SK-N-SH (cell line): ENCODE measurements around the gene FUT4. TPM values are rescaled to one million over a fixed set of nuclear protein-coding genes. Genes with fewer than 3 reads are reported as not detected.

Experiments used
- CTCF ChIA-PET: fragments of 300-600, 350-600 bp; formaldehyde crosslinking; extraction: SDS; loops from one replicate; lab custom pipeline; 2021; lab: Yijun Ruan, JAX
- POLR2A ChIA-PET: fragments of 350-600 bp; sonication (Branson Sonifier 250); formaldehyde crosslinking; extraction: SDS; loops from one replicate; lab custom pipeline; 2020; ENCODE audit warnings: antibody characterized with exemption, inconsistent platforms; lab: Yijun Ruan, JAX
- DNase-seq: peaks from one replicate; pipeline ENCODE4 v3.0.0; 2012
- H2AFZ ChIP-seq: fragments of 200-600 bp; sonication (generic); 2 replicates; pipeline ENCODE4 v1.8.1; 2016; ENCODE audit warnings: antibody characterized with exemption, mild to moderate bottlenecking, low read depth
- H3F3A ChIP-seq: fragments of 200-600 bp; sonication (generic); replicated peaks from 2 replicates; pipeline ENCODE3; 2016; ENCODE audit warnings: antibody characterized with exemption, mild to moderate bottlenecking; ENCODE audit not compliant: insufficient read depth
- H3K27ac ChIP-seq, 2 experiments: fragments of 200-500 bp in 1 of 2; fragments of 200-600 bp in 1 of 2; sonication (Bioruptor generic) in 1 of 2; sonication (generic), shearing (Covaris generic) in 1 of 2; 2 replicates each; pipeline versions ENCODE4 v1.5.1 to v1.6.1; 2014 to 2016; ENCODE audit warnings: low read depth in 2 of 2, inconsistent platforms in 1 of 2, low read length in 1 of 2, mild to moderate bottlenecking in 1 of 2, mixed read lengths in 1 of 2
- H3K27me3 ChIP-seq: fragments of 200-600 bp; sonication (generic), shearing (Covaris generic); 2 replicates; pipeline ENCODE4 v1.6.1; 2016; ENCODE audit warnings: mixed run types; ENCODE audit not compliant: insufficient read depth
- H3K36me3 ChIP-seq, 2 experiments: fragments of 200-500 bp in 1 of 2; fragments of 200-600 bp in 1 of 2; sonication (Bioruptor generic) in 1 of 2; sonication (generic) in 1 of 2; replicated peaks in 1 of 2; 2 replicates each; pipeline versions ENCODE3 to v1.5.1; 2014 to 2016; ENCODE audit warnings: low read length in 1 of 2, mild to moderate bottlenecking in 1 of 2; ENCODE audit not compliant: insufficient read depth in 2 of 2, control insufficient read depth in 1 of 2
- H3K4me1 ChIP-seq, 2 experiments: fragments of 200-500 bp in 1 of 2; fragments of 200-600 bp in 1 of 2; sonication (Bioruptor generic) in 1 of 2; sonication (generic), shearing (Covaris generic) in 1 of 2; 2 replicates each; pipeline versions ENCODE4 v1.5.1 to v1.6.1; 2014 to 2016; ENCODE audit warnings: low read depth in 1 of 2, low read length in 1 of 2, mixed run types in 1 of 2; ENCODE audit not compliant: insufficient read depth in 2 of 2, control insufficient read depth in 1 of 2
- H3K4me2 ChIP-seq: fragments of 200-600 bp; sonication (generic), shearing (Covaris generic); 2 replicates; pipeline ENCODE4 v1.6.1; 2017; ENCODE audit warnings: mixed run types
- H3K4me3 ChIP-seq, 2 experiments: fragments of 200-500 bp in 1 of 2; fragments of 200-600 bp in 1 of 2; sonication (Bioruptor generic) in 1 of 2; sonication (generic), shearing (Covaris generic) in 1 of 2; 2 replicates each; pipeline versions ENCODE4 v1.5.1 to v1.8.1; 2014 to 2016; ENCODE audit warnings: low read depth in 2 of 2, inconsistent platforms in 1 of 2, low read length in 1 of 2, mild to moderate bottlenecking in 1 of 2, mixed read lengths in 1 of 2, moderate library complexity in 1 of 2
- H3K79me2 ChIP-seq: fragments of 200-600 bp; sonication (generic); 2 replicates; pipeline ENCODE4 v1.8.1; 2017; ENCODE audit warnings: mild to moderate bottlenecking; ENCODE audit not compliant: insufficient read depth
- H3K9ac ChIP-seq: fragments of 200-600 bp; sonication (generic); 2 replicates; pipeline ENCODE4 v1.6.1; 2017; ENCODE audit warnings: mixed run types
- H3K9me2 ChIP-seq: fragments of 200-600 bp; sonication (generic); 2 replicates; pipeline ENCODE4 v1.6.1; 2017; ENCODE audit warnings: mixed run types
- H3K9me3 ChIP-seq: fragments of 200-600 bp; sonication (generic); 2 replicates; pipeline ENCODE4 v1.6.1; 2017; ENCODE audit warnings: mixed run types, mild to moderate bottlenecking, moderate library complexity
- H4K20me1 ChIP-seq: fragments of 200-600 bp; sonication (generic); 2 replicates; pipeline ENCODE4 v1.6.1; 2017; ENCODE audit warnings: mild to moderate bottlenecking, mixed run types; ENCODE audit not compliant: insufficient read depth
- CTCF ChIP-seq: fragments of 200-600 bp; sonication (generic); IDR thresholded peaks from 2 replicates; pipeline ENCODE4 v1.6.1; 2017; ENCODE audit warnings: antibody characterized with exemption, mild to moderate bottlenecking, moderate library complexity
- ELF1 ChIP-seq: IDR thresholded peaks from 2 replicates; pipeline ENCODE4 v1.4.0; 2012
- EZH2phosphoT487 ChIP-seq: fragments of 200-600 bp; sonication (generic); IDR thresholded peaks from 2 replicates; pipeline ENCODE4 v1.6.1; 2017; ENCODE audit warnings: low read depth, mixed run types, mild to moderate bottlenecking, antibody characterized with exemption, moderate library complexity, borderline replicate concordance
- GATA2 ChIP-seq: sonication (generic); formaldehyde crosslinking; IDR thresholded peaks from 2 replicates; pipeline ENCODE4 v1.5.0; 2020; ENCODE audit warnings: mild to moderate bottlenecking, missing genetic modification reagents
- JUND ChIP-seq: IDR thresholded peaks from 2 replicates; pipeline ENCODE4 v1.4.0; 2012
- MAX ChIP-seq: IDR thresholded peaks from 2 replicates; pipeline ENCODE4 v1.4.0; 2012; ENCODE audit warnings: low read depth
- MEF2A ChIP-seq: IDR thresholded peaks from 2 replicates; pipeline ENCODE4 v1.4.0; 2012; ENCODE audit warnings: low read depth, borderline replicate concordance
- MXI1 ChIP-seq: IDR thresholded peaks from 2 replicates; pipeline ENCODE4 v1.6.1; 2012; ENCODE audit warnings: mild to moderate bottlenecking, low read depth, low read length, improper control_type of control experiment
- NFIC ChIP-seq: IDR thresholded peaks from 2 replicates; pipeline ENCODE4 v1.4.0; 2012; ENCODE audit warnings: borderline replicate concordance
- POLR2AphosphoS5 ChIP-seq: IDR thresholded peaks from 2 replicates; pipeline ENCODE4 v1.6.1; 2012; ENCODE audit warnings: low read depth, low read length
- RAD21 ChIP-seq: IDR thresholded peaks from 2 replicates; pipeline ENCODE4 v1.6.1; 2012; ENCODE audit warnings: mild to moderate bottlenecking, low read length
- RCOR1 ChIP-seq: fragments of 150-350 bp; IDR thresholded peaks from 2 replicates; pipeline ENCODE4 v1.6.1; 2017; ENCODE audit warnings: antibody characterized with exemption, low read length
- TEAD4 ChIP-seq: IDR thresholded peaks from 2 replicates; pipeline ENCODE4 v1.4.0; 2012; ENCODE audit warnings: mild to moderate bottlenecking, borderline replicate concordance; ENCODE audit not compliant: insufficient read depth
- ZBTB33 ChIP-seq: IDR thresholded peaks from 2 replicates; pipeline ENCODE4 v1.4.0; 2012; ENCODE audit warnings: low read depth, borderline replicate concordance
- WGBS: methylation state at CpG from one replicate; pipeline ENCODE4 v1.1.6; 2017; ENCODE audit warnings: low lambda C conversion rate; 5-methylcytosine and 5-hydroxymethylcytosine counted together
- polyA plus RNA-seq, 3 experiments: library from polyadenylated mRNA; depleted of rRNA; stranded (reverse); fragments of >200 nt; gene quantifications; 2 replicates each; pipeline ENCODE4 v1.2.3, GENCODE V29; 2012

FUT4 gene
- polyA plus RNA-seq, 1 of the 3 experiments (the other 2 are of a cell fraction), result 1.9 TPM

GRCh38 chr11:94521684-94522083 is 22.0 kb upstream of the FUT4 start:
- 69% methylated on average over 5 of the region's 5 CpGs for WGBS
- no peak for DNase-seq
- CTCF ChIA-PET, result interaction anchor here (0.9 to 1.4 kb wide), 4 partner anchors 13 to 626 kb away, joined by 3 read pairs; no protein-coding TSS in a partner anchor

GRCh38 chr11:94524341-94524740 is 19.4 kb upstream of the FUT4 start:
- H3K9me3 ChIP-seq, result no peaks in the 10 kb centered on the region
- no peak for TF ChIP-seq RCOR1
- TF ChIP-seq ELF1, result no peak
- H3K27ac ChIP-seq, result no peak overlapping the region
- H3K4me3 ChIP-seq, result no peak overlapping the region
- no peaks in the 10 kb centered on the region for H3K27me3 ChIP-seq
- peaks cover 0 to 10% of the 10 kb centered on the region in 2 experiments; a peak in 2 of 4 replicates for H3K4me1 ChIP-seq
- POLR2A ChIA-PET, result no interaction called here
- no peak overlapping the region for H3K4me2 ChIP-seq
- CTCF ChIA-PET, result interaction anchor here (0.8 to 1.1 kb wide), 2 partner anchors 19 to 624 kb away, joined by 3 to 4 read pairs; no protein-coding TSS in a partner anchor
- H3K9ac ChIP-seq, result no peak overlapping the region
- no peaks in the 10 kb centered on the region for H3F3A ChIP-seq
- DNase-seq, result no peak
- H3K79me2 ChIP-seq, result no peaks in the 10 kb centered on the region
- H3K9me2 ChIP-seq, result no peaks in the 10 kb centered on the region
- H2AFZ ChIP-seq, result no peak overlapping the region
- WGBS, result 52% methylated on average over 1 of the region's 1 CpG
- H4K20me1 ChIP-seq, result no peaks in the 10 kb centered on the region
- H3K36me3 ChIP-seq, result no peaks in the 10 kb centered on the region

More at GRCh38 chr11:94521684-94522083, 22.0 kb upstream of the FUT4 start:
- Histone ChIP-seq H3K27ac (no peak overlapping the region), H3K9me2 (no peaks in the 10 kb centered on the region), H3K36me3 (no peaks in the 10 kb centered on the region), H3K27me3 (no peaks in the 10 kb centered on the region), H3F3A (no peaks in the 10 kb centered on the region)
- POLR2A ChIA-PET, result no interaction called here
- TF ChIP-seq RAD21 (no peak), MXI1 (no peak), CTCF (peak; percentile 48), POLR2AphosphoS5 (no peak), MEF2A (no peak)
- TF ChIP-seq, all 33 proteins: peak for 1
- H3K9ac ChIP-seq, result no peak overlapping the region
- H2AFZ ChIP-seq, result no peak overlapping the region
- H3K4me3 ChIP-seq, result no peak overlapping the region
- no peaks in the 10 kb centered on the region for H3K9me3 ChIP-seq
- no peaks in the 10 kb centered on the region for H3K79me2 ChIP-seq
- H3K4me1 ChIP-seq, result peaks cover 0 to 10% of the 10 kb centered on the region in 2 experiments; a peak in 2 of 4 replicates
- H4K20me1 ChIP-seq, result no peaks in the 10 kb centered on the region
- H3K4me2 ChIP-seq, result no peak overlapping the region

GRCh38 chr11:94525546-94526324 is 18.0 kb upstream of the FUT4 start:
- Histone ChIP-seq H3K9me3 (no peaks in the 10 kb centered on the region), H4K20me1 (no peaks in the 10 kb centered on the region), H3F3A (no peaks in the 10 kb centered on the region), H3K27me3 (no peaks in the 10 kb centered on the region), H3K4me1 (peaks cover 0 to 10% of the 10 kb centered on the region in 2 experiments; a peak in 2 of 4 replicates), H3K4me2 (no peak overlapping the region; the same call in 1 of the 2 replicates), H3K27ac (no peak overlapping the region; a peak in 1 of 4 replicates), H3K36me3 (no peaks in the 10 kb centered on the region), H3K79me2 (no peaks in the 10 kb centered on the region), H2AFZ (peak overlapping the region; percentile 87), H3K4me3 (no peak overlapping the region), H3K9me2 (no peaks in the 10 kb centered on the region), H3K9ac (no peak overlapping the region)
- 73% methylated on average over 5 of the region's 5 CpGs for whole genome bisulfite sequencing
- DNase-seq, result no peak
- POLR2A ChIA-PET, result no interaction called here
- CTCF ChIA-PET, result interaction anchor here (0.6 to 1.2 kb wide), 3 partner anchors 9 to 20 kb away, joined by 3 read pairs; partner anchors contain the start of gene C11orf97
- no peak for TF ChIP-seq ZBTB33
- TF ChIP-seq JUND, result no peak
- no peak for TF ChIP-seq CTCF
- no peak for TF ChIP-seq EZH2phosphoT487
- no peak for TF ChIP-seq GATA2 (CRISPR knock-in tag)
- no peak for TF ChIP-seq MXI1
- peak; percentile 64 for TF ChIP-seq MAX
- TF ChIP-seq NFIC, result peak; percentile 59
- TF ChIP-seq TEAD4, result no peak
- no peak for TF ChIP-seq ELF1
